Body of pancreas (tissue), 4 donors: ENCODE data around the gene C11orf24. TPM values are rescaled to one million over a fixed set of nuclear protein-coding genes. Genes with fewer than 3 reads are reported as not detected.
A peak's percentile ranks its signal among the peaks of the same experiment; 100 is the strongest.

Experiments used
- ATAC-seq: fragments of 150-250 bp; one replicate; pipeline ENCODE4 v1.9.1; 2016
- DNase-seq, 4 donors: peaks; one replicate each; pipeline ENCODE4 v3.0.0-alpha.2; 2019
- H3K27ac ChIP-seq, 4 donors: fragments of 200-600 bp; sonication (generic); 1 replicate in 3 of 4; 2 replicates in 1 of 4; pipeline versions ENCODE4 v1.5.1 to v1.6.1; 2016 to 2019; ENCODE audit warnings: mild to moderate bottlenecking in 1 of 4, mixed read lengths in 1 of 4, moderate library complexity in 1 of 4
- H3K27me3 ChIP-seq, 2 donors: fragments of 200-600 bp; sonication (generic); one replicate each; pipeline ENCODE4 v1.6.0; 2016; ENCODE audit warnings: mild to moderate bottlenecking in 1 of 2
- H3K36me3 ChIP-seq, 2 donors: fragments of 200-600 bp; sonication (generic); replicated peaks in 1 of 2; 2 replicates each; pipeline ENCODE4 v1.5.1; 2016; ENCODE audit warnings: low read depth in 2 of 2; ENCODE audit not compliant: insufficient read depth in 1 of 2
- H3K4me1 ChIP-seq: fragments of 200-600 bp; sonication (generic); one replicate; pipeline ENCODE4 v1.6.0; 2016
- H3K4me3 ChIP-seq, 2 donors: fragments of 200-600 bp; sonication (generic); 1 replicate in 1 of 2; 2 replicates in 1 of 2; pipeline ENCODE4 v1.5.1; 2016 to 2019
- H3K9me3 ChIP-seq, 3 donors: fragments of 200-600 bp; sonication (generic); 1 replicate in 2 of 3; 2 replicates in 1 of 3; pipeline ENCODE4 v1.5.1; 2016
- CTCF ChIP-seq, 7 experiments: fragments of 450-650 bp in 4 of 7; fragments of 200-600 bp in 3 of 7; sonication (generic) in 3 of 7; IDR thresholded peaks; one replicate each; pipeline ENCODE4 v1.5.1; 2016 to 2019; ENCODE audit warnings: antibody characterized with exemption in 7 of 7
- POLR2A ChIP-seq, 3 donors: fragments of 450-650 bp; IDR thresholded peaks; one replicate each; pipeline ENCODE4 v1.6.1; 2016; ENCODE audit warnings: antibody characterized with exemption in 3 of 3, mild to moderate bottlenecking in 2 of 3
- WGBS, 2 donors: methylation state at CpG; one replicate each; pipeline ENCODE4 v1.1.5; 2017; 5-methylcytosine and 5-hydroxymethylcytosine counted together
- intact Hi-C: fragments of 100-400 bp; cut with DNase I; formaldehyde crosslinking; loops from one replicate; pipeline ENCODE4 v1.15.1; 2023
- total RNA-seq, 2 donors: library from RNA; depleted of rRNA; stranded (reverse); fragments of >200 nt; gene quantifications; one replicate each; pipeline ENCODE4 v1.1.0, GENCODE V29; 2016

The C11orf24 gene
- total RNA-seq, 2 donors from 2014 or later = 8.2 to 14.3 TPM

- ATAC-seq = no peak
- H3K36me3 ChIP-seq = no peaks in the 10 kb centered on the region
Observed at GRCh38 chr11:68223275-68223674, 48.5 kb downstream of the C11orf24 start.

DNA sequence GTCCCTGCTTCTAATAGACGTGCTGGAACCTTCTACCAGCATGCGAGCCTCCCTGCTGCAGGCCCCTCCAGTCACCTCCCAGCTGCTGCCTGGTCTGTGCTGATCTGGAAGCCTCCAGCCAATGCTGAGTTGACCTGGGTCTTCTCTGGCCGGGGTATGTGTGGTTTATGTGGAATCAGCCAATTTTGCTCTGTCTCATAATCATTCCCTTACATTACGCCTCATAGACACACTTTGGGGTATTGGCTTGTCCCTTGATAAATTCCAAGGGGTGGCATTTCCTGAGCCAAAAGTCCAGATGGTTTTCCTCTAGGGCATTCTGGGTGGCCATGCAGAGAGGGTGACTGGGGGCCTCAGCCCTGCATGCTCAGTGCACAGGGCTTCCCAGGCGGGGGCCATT lies 50.4 kb downstream of the C11orf24 start:
- WGBS, 2 donors = 77 to 93% methylated on average over 4 of the region's 5 CpGs
- intact Hi-C loops = no loop called here

More at GRCh38 chr11:68223275-68223674, 48.5 kb downstream of the C11orf24 start:
- intact Hi-C loops = no loop called here
- no peak overlapping the region for H3K27ac ChIP-seq
- no peaks in the 10 kb centered on the region for H3K4me1 ChIP-seq
- 78 to 79% methylated on average over 6 of the region's 6 CpGs for WGBS, 2 donors
- DNase-seq = no peak
- H3K9me3 ChIP-seq = no peaks in the 10 kb centered on the region
- H3K27me3 ChIP-seq = no peaks in the 10 kb centered on the region
- TF ChIP-seq POLR2A (IDR thresholded peaks at IDR 0.05) = no peak
- TF ChIP-seq CTCF (IDR thresholded peaks at IDR 0.05) = no peak
- no peak overlapping the region for H3K4me3 ChIP-seq

GRCh38 chr11:68216171-68216938 lies 55.4 kb downstream of the C11orf24 start:
- 76 to 87% methylated on average over 18 to 22 of the region's 22 CpGs for WGBS, 2 donors
- peak overlapping the region in 3 of 4 donors; percentile 9 to 42 (median 27) for H3K27ac ChIP-seq
- no peak overlapping the region for H3K4me3 ChIP-seq
- no peak for TF ChIP-seq POLR2A (IDR thresholded peaks at IDR 0.05)
- TF ChIP-seq CTCF (IDR thresholded peaks at IDR 0.05) = no peak
- intact Hi-C loops = no loop called here
- H3K9me3 ChIP-seq = no peaks in the 10 kb centered on the region
- peaks cover 19% of the 10 kb centered on the region for H3K4me1 ChIP-seq
- H3K36me3 ChIP-seq = no peaks in the 10 kb centered on the region
- DNase-seq = peak; percentile 34 to 75 (median 58)
- ATAC-seq = no peak
- H3K27me3 ChIP-seq = no peaks in the 10 kb centered on the region

More for the DNA sequence above, 50.4 kb downstream of the C11orf24 start:
- Histone ChIP-seq H3K4me1 (no peaks in the 10 kb centered on the region), H3K9me3 (no peaks in the 10 kb centered on the region), H3K36me3 (no peaks in the 10 kb centered on the region), H3K4me3 (no peak overlapping the region), H3K27me3 (no peaks in the 10 kb centered on the region), H3K27ac (no peak overlapping the region)
- no peak for ATAC-seq
- TF ChIP-seq CTCF (IDR thresholded peaks at IDR 0.05) = no peak
- DNase-seq = no peak

GRCh38 chr11:68215524-68216170 lies 56.1 kb downstream of the C11orf24 start:
- Histone ChIP-seq H3K4me1 (peaks cover 26% of the 10 kb centered on the region), H3K27ac (peak overlapping the region; percentile 9 to 42 (median 21)), H3K27me3 (no peaks in the 10 kb centered on the region), H3K9me3 (no peaks in the 10 kb centered on the region), H3K36me3 (no peaks in the 10 kb centered on the region), H3K4me3 (no peak overlapping the region)
- ATAC-seq (no peak), DNase-seq (no peak)
- TF ChIP-seq POLR2A (IDR thresholded peaks at IDR 0.05) (no peak), CTCF (IDR thresholded peaks at IDR 0.05) (no peak)
- intact Hi-C loops = no loop called here
- WGBS, 2 donors = 67 to 76% methylated on average over 4 to 6 of the region's 6 CpGs
